ENCODE results near the gene ZNF680.
"Not testable (repeated sequence)": the region's sequence is repeated elsewhere in the genome, so short reads cannot be mapped to it uniquely, and the experiment has no call there.

Gene ZNF680

DNA sequence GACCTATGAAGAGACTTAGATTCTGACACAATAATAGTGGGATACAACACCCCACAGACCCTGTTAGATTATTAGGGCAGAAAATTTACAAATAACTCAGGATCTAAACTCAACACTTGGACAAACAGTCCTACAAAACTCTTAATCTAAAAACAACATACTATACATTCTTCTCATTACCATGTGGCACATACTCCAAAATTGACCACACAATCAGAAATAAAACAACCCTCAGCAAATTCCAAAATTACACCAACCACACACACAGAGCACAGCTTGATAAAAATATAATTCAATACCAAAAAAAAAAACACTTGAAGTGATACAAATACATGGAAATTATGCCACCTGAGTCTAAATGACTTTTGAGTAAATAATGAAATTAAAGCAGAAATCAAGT lies 7.8 kb downstream of the ZNF680 start:
- DNase-seq = no peak

- DNase-seq = not testable (repeated sequence)
Observed at GRCh38 chr7:64554188-64554587, 8.7 kb downstream of the ZNF680 start.

DNA sequence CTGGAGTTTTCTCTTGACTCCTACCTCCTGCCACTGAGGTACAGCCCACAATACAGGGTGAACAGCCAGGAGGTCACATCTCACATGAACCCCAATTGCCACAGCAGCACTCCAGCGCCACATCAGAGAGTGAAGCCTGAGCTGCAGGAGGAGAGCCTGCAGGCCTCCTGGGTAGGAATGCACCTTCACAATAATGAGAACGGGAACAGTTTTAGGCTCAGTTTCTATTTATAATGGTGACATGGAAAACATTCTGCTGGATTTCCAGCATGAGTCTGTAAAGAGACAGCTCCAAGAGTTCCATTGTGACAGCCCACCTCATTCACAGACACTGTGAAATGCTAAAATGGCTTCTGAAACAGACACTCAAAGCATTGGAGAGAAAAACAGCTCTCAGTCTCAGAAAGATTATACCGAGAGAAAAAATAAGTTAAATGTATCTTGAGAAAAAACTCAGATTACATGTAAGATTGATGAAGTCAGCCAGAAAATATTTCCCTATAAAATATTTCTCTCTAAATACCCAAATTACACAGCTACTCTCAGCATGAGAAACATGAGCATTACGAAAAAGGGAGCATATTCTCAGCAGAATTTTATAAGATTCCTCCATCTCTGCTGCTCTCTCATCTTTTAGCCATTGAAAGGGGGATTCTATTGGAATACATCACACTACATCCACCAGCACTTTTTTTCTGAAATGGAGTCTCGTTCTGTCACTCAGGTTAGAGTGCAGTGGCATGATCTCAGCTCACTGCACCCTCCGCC lies 11.3 kb downstream of the ZNF680 start:
- DNase-seq = no peak

- DNase-seq = no peak
Observed at GRCh38 chr7:64544010-64544409, 18.9 kb downstream of the ZNF680 start.

DNA sequence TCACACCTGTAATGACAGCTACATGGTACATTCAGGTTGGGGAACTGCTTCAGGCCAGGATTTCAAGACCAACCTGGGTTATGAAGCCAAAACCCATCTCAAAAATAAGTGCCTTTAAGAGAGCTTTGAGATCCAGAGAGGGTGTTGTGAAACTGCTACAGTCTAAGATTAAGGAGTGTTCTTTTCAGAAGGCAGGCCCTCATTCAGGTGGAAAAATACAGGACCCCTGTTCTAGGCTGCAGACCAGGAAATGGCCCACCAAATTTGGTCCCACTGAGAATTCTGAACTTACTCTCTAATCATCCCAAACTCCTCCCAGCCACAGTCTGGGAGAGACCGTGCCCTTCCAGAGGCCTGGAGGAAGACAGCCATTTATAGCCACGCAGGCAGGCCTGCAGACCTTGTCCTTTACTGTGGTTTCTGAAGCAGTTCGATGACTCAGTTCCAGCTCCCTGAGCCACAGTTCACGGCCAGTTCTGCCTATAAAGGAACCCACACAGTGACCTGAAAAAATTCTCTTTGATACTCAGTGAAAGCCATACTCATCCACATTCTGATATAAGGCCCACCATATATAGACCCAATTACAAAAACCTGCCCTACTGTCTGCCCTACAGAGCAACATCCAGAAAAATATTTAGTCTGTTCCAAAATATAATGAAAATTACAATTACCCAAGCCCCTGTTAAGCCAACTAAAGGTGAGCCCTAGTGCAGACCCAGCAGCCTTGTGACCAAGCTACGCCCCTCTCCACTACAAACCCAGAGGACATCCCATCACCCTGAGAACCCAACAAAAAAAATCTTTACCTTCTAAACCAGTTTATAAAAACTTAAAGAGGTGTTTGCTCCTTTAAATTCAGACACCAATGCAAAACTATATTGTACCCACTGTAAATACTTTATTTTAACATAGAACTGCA lies 21.2 kb downstream of the ZNF680 start:
- no peak for DNase-seq

DNA sequence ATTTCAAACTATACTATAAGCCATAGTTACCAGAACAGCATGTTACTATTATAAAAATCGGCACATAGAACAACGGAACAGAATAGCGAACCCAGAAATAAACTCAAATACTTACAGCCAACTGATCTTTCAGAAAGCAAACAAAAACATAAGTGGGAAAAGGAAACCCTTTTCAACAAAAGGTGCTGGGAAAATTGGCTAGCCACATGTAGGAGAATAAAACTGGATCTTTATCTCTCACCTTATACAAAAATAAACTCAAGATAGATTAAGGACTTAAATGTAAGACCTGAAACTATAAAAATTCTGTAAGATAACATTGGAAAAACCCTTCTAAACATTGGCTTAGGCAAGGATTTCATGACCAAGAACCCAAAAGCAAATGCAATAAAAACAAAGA lies 29.1 kb downstream of the ZNF680 start:
- no peak for DNase-seq

DNA sequence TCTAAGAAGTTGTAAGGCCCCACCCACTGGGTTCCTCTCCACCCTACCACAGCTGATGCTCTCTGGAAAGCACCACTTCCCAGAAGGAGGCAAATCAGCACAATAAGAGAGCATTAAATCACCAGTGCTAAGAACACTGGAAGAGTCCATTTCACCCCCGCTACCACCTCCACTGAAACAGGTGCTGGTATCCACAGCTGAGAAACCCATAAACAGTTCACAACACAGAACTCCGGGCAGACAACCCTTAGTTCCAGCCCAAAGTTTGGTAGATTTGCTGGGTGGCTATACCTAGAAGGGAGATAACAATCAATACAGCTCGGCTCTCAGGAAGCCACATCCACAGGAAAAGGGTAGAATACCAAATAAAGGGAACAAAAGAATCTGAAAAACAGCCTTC lies 34.1 kb downstream of the ZNF680 start:
- no peak for DNase-seq

GRCh38 chr7:64521409-64521984 lies 41.4 kb downstream of the ZNF680 start:
- no peak for DNase-seq

DNA sequence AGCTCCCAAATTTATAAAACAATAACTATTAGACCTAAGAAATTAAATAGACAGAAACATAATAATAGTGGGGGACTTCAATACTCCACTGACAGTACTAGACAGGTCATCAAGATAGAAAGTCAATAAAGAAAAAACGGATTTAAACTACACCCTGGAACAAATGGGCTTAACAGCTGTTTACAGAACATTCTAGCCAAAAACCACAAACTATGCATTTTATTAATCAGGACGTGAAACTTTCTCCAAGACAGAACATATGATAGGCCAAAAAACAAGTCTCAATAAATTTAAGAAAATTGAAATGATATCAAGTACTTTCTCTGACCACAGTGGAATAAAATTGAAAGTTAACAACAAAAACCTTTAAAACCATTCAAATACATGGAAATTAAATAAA lies 46.4 kb downstream of the ZNF680 start:
- DNase-seq = no peak

GRCh38 chr7:64515781-64516180 lies 47.1 kb downstream of the ZNF680 start:
- no peak for DNase-seq

DNA sequence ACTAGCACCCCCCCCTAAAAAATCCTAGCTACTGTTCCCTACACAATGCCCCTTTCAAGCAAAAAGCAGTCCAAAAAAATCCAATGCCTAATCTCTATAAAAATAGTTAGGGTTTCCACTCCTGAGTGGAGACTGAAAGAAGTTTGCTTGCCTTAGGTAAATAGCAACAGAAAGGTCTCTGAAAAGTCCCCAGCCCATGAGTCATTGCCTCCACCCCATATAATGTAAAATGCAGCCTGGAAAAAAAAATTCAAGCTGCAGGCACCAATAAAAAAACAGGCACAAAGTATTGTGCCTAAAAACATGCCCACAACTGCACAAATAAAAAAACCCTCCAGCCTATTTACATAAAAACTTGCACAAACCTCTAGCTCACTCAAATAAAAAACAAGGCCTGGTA lies 47.5 kb downstream of the ZNF680 start:
- no peak for DNase-seq

GRCh38 chr7:64509583-64509982 lies 53.3 kb downstream of the ZNF680 start:
- no peak for DNase-seq

DNA sequence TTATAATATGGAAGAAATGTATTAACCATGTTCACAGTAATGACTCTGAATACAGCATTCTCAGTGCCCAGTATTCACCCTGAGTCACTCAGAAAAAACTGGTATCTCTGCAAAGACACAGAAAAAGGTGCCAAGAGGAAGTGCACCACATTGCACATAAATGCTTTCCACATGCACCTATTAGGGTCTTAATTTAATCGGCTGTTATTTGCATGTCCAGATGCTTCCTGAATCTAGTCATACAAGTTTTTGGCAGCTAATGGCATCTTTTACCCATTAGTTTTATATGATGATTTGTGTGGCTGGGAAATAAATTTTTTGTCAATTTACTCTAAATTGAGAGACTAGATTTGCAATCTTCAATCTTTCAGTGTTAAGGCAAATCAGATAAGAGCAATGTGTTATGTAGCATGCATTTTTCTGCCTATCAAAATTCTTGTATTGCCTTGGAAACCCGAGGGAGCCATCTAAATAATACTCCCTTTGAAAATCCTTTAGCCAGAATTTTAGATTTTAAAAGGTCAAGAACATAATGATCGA lies 58.2 kb downstream of the ZNF680 start:
- no peak for DNase-seq

GRCh38 chr7:64498270-64498669 lies 64.6 kb downstream of the ZNF680 start:
- no peak for DNase-seq

GRCh38 chr7:64494912-64495461 lies 67.9 kb downstream of the ZNF680 start:
- no peak for DNase-seq

- no peak for DNase-seq
Observed at GRCh38 chr7:64485623-64486022, 77.2 kb downstream of the ZNF680 start.

Data from activated gamma-delta T cell (primary cell).